HG02970 (cell line): Measurements from ENCODE around the gene CEP192.
"Not testable (repeated sequence)": the region's sequence is repeated elsewhere in the genome, so short reads cannot be mapped to it uniquely, and the experiment has no call there.

Experiments used
- ATAC-seq: cut with Tn5 transposase; IDR thresholded peaks from one replicate; pipeline ENCODE4 v1.9.1; 2021; ENCODE audit warnings: mild to moderate bottlenecking, moderate library complexity, moderate number of reproducible peaks; ENCODE audit not compliant: unreplicated experiment, low FRiP score

The CEP192 gene

DNA sequence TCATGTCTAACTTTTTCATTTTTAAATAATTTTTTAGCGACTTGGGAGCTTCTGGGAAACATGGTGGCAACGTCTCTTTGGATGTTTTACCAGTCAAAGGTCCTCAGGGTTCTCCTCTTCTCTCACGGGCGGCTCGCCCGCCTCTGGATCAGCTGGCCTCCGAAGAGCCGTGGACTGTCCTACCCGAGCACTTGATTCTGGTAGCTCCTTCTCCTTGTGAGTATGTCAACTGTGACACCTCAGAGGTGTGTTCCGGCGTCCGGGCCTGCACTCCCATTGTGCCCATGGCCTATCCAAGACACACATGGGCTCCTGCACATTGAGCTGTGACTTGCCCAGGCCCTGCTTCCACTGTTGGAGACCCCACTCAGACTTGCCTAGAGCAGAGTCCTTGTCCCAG lies 104.3 kb downstream of the CEP192 start:
- no peak for ATAC-seq

DNA sequence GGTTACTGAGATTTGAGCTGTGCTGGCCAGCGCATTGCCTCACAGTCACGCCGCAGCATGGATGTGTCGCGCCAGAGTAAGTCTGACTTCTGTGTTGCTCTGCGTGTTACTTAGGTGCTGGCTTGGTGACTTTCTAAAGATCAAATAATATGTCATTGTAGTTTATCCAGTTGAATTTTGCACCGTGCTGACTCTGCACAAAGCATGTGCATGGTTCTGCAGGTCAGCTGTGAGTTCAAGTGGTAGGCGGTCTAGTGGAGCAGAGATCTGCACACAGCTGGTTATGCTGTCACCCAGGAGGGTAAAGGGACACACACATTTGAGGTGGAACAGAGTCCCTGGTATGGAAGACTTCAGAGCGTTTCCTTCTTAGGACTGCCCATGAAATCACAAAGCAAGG lies 105.1 kb downstream of the CEP192 start:
- no peak for ATAC-seq

DNA sequence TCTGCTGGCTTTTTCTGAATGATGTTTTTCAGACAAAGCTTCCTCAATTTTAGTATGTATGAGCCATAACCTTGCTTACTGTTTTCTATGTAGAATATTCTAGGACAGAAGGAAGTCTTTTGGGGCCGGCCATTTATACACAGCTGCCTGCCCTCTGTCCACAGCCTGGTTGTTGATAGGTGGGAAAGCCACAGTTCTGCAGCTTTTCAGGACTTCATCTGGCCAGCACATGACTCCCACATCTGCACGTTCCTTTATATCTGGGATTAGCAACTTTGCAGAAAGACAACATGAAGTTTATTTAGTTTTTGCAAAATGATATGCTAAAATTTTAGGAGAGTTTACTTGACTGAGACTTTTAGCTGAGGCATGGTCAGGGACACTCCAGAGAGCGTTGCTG lies 105.6 kb downstream of the CEP192 start:
- no peak for ATAC-seq

DNA sequence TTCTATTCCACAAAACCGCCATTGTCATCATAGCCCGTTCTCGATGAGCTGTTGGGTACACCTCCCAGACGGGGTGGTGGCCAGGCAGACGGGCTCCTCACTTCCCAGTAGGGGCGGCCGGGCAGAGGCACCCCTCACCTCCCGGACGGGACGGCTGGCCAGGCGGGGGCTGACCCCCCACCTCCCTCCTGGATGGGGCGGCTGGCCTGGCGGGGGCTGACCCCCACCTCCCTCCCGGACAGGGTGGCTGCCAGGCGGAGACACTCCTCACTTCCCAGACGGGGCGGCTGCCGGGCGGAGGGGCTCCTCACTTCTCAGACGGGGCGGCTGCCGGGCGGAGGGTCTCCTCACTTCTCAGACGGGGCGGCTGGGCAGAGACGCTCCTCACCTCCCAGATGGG lies 106.9 kb downstream of the CEP192 start:
- not testable (repeated sequence) for ATAC-seq

DNA sequence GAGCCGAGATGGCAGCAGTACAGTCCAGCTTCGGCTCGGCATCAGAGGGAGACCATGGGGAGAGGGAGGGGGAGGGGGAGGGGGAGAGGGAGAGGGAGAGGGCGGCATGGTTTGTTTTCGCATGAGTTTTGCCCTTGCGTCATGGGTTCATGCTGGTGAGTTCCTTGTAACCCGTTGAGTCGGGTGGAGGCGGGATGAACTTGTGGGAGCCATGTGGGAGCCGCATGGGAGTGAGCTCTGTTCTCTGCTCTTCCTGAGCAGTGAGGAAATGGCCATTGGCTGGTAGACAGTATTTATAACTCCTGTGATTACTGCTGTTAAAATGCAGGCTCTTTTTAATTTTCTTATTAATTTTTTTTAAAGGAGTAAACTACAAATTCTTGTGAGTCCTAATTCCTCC lies 108.0 kb downstream of the CEP192 start:
- no peak for ATAC-seq

DNA sequence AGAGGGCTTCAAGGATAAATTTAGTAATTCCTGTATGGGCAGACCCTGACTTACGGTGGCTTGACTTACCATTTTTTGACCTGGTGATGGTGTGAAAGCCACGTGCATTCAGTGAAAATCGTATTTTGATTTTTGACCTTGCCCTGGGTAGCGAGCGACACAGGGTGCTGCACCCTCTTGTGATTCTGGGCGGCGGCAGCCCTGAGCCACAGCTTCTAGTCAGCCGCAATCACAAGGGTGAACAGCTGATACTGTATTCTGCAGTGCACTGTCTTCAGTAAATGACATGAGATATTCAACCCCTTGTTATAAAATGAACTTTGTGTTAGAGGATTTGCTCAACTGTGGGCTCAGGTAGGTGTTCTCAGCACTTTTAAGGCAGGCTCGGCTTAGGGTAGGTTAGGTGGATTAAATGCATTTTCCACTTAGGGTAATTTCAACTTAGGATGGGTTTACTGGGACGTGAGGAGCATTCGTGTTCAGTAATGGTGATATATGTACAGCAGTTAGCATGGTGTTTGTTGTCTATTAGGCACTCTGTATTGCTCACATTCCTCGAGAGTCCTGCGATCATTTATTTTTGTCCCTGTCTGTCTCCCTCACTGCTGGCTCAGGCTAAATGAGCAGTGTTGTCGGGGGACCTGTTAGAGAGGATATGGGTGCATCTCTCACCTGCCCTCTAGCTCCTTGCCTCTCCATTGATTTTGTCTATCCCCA lies 109.9 kb downstream of the CEP192 start:
- ATAC-seq: no peak

DNA sequence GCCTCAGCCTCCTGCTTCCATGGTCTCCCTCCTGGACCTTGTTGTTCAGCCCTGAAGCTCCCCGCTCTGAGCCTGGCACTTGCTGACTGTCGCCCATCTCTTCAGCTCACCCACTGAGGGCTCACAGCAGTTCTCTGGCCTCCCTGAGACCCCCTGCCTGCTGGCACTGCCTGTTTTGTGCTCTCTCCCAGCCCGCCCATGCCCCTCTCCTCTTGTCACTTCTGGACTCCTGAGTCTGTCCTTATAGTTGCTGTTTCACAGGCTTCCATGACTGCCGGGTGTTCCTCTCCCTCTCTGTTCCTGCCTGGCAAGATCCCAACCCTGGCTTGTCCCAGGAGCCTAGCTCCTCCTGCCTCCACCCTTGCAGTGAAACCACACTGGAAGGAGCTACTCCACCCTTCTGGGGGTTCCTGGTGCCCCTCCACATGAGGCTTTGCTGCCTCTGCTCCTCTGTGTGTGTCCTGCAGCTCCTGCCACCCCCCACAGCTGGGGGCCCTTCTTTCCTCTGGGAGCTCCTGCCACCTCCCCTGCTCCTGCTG lies 110.6 kb downstream of the CEP192 start:
- no peak for ATAC-seq

DNA sequence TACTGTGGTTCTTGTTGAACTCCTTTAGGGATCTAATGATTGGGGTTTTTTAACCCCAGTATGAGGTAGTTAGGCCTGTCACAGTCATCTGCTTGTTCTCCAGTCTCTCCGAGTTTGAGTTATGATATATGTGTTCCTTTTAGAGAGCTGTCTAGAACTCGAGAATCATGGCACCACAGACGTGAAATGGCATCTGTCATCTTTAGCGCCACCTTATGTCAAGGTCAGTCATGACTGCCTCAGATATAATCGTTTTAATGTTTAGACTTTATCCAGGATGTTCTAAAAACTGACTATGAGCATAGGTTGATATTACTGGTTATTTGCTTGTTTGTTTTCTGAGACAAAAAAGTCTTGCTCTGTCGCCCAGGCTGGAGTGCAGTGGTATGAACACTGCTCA lies 112.2 kb downstream of the CEP192 start:
- no peak for ATAC-seq

DNA sequence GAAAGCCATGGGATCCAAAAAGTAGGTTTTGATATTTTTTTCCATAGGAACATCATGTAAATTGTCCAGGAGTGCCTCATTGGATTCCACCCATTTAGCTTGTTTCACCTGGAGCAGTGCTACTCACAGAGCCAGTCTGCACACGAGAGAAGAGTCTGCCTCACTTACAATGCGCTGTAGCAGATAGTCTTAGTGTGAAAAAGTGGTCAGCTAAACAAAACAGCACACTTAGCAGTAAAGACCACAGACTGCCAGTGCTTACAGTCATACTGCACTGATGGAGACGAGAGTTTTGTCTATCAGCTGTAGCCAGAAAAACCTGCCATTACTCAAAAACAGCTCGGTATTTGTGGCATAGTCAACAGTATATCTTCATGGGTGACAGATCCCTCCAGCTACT lies 113.9 kb downstream of the CEP192 start:
- no peak for ATAC-seq

DNA sequence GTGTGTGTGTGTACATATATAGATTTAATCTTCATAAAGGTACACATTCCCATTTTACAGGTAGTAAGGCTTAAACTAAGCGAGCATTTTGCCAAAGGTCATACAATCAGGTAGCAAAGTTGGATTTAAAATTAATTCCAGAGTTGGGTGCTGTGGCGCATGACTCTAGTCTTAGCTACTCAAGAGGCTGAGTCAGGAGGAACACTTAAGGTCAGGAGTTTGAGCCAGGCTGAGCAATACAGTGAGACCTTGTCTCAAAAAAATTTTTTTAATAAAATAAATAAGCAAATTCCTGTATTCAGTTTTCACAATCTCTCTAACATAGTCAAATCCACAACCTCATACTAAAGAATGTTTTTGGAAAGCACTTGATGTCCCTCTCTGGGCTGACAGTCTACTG lies 115.9 kb downstream of the CEP192 start:
- ATAC-seq: no peak

DNA sequence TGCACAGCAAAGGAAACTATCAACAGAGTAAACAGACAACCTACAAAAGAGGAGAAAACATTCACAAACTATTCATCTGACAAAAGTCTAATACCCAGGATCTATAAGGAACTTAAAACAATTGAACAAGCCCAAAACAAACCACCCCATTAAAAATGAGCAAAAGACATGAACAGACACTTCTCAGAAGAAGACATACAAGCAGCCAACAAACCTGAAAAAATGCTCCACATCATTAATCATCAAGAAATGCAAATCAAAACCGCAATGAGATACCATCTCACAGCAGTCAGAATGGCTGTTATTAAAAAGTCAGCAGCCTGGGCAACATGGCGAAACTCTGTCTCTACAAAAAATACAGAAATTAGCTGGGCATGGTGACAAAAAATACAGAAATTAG lies 117.2 kb downstream of the CEP192 start:
- ATAC-seq: no peak

DNA sequence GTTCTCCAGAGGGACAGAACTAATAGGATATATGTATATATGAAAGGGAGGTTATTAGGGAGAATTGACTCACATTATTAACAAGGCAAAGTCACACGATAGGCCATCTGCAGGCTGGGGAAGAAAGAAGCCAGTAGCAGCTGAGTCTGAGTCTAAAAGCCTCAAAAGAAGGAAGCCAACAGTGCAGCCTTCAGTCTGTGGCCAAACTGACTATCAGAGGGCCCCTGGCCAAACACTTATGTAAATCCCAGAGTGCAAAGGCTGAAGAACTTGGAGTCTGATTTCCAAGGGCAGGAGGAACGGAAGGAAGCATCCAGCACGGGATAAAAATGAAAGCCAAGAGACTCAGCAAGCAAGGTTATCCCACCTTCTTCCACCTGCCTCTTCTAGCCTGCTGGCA lies 119.4 kb downstream of the CEP192 start:
- no peak for ATAC-seq

DNA sequence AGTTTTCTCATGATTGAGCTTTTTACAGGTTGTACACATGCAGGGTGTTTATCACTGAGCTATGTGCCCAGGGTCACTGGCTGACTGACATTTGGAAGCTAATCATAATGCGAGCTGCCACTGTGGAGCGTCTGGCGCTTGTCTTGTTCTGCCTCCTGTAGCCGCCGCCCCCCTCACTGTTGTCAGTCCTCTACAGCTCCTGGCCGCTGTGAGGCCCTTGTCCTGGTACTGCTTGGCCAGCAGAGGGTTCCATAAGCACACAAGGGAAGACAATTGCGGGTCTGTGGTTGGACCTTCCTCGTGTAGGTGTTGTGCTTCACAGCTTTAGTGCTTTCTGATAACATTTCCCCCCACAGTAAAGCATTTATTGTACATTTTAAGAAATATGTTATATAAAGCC lies 121.8 kb downstream of the CEP192 start:
- ATAC-seq: no peak

DNA sequence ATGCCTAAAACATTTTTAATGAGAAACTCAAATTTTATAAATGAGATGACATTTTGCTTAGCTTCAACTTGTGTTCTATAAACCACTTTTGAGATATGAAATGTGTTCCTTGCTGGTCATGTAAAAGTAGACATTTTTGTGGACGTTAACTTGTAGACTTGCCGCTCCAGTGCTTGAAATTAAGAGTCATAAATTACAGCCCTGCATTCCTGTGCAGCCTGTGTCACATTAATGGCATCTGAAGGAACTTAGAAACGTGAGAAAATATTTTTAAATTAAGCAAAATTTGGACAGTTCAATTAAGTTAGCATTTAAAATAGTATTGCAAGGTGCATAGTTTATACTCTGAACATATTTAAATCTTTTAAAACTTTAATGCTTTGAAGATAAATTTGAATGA lies 129.1 kb downstream of the CEP192 start:
- no peak for ATAC-seq

DNA sequence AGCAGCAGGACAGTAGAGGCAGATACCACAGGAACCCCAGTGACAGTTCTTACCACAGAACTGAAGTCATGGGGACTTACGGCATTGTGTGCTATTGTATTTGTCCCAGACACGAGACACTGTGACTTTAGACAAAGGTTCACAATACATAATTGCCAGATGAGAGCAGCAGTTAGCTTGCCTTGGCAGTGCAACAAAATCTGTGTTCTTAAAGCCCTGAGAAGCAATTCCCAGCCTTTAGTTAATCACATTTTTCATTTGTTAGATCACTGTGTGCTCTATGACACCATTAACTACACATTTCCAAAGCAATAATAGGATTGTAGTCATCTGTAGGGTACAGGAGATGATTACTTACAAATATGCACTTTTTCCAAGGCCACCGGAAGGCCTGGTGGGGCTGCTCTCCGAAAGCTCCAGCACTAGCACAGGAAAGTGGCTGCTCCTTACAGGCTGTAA lies 129.8 kb downstream of the CEP192 start:
- ATAC-seq: no peak

DNA sequence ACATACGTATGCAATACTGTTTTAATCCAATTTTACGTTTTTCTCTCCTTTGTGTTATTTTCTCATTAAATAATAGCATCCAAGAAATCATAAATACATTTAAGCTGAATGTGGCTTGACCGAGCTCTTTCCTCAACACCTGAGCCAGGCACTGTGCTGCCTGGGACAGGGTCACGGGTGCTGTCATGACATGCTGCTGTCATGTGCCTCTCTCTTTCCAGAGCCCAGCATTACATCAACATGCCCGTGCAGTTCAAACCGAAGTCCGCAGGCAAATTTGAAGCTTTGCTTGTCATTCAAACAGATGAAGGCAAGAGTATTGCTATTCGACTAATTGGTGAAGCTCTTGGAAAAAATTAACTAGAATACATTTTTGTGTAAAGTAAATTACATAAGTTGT lies 133.2 kb downstream of the CEP192 start:
- no peak for ATAC-seq

DNA sequence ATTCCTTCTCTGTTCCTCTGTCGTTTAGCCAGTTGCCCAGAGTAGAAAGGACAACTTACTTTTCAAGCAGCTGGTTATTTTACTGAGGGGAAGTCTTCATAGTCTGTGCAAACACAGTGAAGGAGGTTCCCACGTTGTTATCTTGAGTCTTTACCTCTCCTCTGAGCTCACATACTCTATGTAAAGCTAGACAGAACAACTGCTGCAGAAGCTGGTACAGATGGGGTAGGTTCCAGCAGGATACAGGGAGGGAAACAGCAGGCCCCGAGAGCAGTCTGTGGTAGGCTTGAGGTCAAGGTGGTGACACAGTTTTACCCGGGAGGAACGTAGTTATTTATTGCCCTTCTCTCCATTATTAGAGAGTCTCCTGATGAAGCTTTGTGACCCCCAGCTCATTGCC lies 134.0 kb downstream of the CEP192 start:
- no peak for ATAC-seq

DNA sequence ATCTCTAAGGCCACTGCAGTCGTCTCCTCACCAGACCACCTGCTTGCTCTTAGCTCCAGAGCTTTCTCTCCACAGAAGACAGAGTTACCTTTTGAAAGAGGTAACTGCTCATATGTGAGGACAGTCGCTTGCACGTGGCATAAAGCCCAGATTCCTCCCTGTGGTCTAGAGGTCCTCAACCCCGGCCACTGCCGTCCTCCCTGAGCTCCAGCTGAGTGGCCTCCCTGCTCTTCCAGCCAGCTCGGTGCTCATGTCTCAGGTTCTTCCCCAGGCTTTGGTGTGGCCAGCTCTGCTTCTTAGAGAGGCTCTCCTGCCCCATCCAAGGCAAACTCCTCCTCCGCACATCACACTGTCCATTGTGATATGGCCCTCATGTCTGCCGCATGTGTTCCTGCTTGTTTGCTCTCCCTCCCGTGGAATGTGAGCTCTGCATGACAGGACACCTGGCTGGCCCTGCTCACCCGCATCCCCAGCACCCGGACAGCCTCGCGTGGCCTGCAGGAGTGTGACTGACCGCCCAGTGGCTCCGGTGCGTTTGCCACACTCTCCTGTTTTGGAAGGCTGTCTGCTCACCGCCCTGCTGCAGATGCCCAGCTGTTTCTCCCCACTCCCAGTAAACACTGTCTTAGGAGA lies 135.9 kb downstream of the CEP192 start:
- ATAC-seq: no peak

DNA sequence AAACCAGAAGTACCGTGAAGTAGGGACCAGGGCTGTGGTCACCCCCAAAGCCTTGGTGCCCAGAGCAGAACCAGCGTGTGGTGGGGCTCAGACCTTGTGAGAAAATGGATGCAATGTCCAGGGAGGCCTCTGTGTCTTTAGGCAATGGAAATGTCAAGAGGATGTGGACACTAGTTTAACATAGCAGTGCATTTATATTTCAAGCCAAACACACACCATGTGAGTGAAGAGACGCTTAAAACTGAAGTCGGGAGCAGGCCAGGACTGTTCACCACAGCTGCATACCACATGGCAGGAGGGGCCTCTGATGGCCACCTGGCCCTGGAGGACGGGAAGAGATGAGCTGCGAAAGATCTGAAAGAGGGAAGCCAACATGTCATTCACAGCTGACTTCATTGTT lies 140.1 kb downstream of the CEP192 start:
- ATAC-seq: no peak

DNA sequence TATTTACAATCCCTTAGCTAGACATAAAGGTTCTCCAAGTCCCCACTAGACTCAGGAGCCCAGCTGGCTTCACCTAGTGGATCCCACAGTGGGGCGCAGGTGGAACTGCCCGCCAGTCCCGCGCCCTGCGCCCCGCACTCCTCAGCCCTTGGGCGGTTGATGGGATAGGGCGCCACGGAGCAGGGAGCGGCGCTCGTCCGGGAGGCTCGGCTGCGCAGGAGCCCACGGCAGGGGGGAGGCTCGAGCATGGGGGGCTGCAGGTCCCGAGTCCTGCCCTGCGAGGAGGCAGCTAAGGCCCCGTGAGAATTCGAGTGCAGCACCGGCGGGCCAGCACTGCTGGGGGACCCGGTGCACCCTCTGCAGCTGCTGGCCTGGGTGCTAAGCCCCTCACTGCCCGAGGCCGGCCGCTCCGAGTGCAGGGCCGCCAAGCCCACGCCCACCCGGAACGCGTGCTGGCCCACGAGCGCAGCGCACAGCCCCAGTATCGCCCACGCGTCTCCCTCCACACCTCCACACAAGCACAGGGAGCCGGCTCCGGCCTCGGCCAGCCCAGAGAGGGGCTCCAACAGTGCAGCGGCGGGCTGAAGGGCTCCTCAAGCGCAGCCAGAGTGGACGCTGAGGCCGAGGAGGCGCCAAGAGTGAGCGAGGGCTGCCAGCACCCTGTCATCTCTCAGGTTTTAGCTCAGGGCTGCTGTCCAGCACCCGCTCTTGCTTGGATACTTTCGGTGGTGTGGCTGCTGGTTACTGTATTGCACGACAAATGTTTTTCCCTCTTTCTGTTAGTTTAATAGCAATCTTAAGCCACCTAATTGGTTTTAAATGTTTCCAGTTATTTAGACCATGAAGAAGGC lies 143.6 kb downstream of the CEP192 start:
- ATAC-seq: no peak
